ENCODE results near the gene ZNF362.

ZNF362 gene

DNA sequence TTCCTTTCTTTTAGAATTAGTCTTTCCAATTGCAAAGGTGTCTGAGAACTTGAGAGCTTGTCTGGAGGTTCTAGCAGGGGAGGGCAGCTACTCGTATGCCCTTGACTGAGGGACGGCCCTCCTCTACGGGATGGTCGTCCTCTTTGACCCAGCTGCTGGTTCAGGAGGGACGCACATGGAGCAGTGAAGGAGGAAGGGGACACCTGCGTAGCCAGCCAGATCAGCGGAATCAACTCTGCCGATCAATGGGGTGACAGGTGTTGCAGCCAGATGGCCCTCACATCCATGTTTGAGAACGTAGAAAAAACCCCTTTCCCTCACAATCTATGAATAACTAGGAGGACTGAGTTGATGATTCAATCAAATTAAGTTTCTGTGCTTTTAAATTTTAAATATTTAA is 80.3 kb downstream of the ZNF362 start:
- Histone ChIP-seq H3K4me3 (ENCODE audit: low read length) (no peak overlapping the region), H3K27me3 (ENCODE audit: insufficient read depth, low read length) (peaks cover 50% of the 10 kb centered on the region), H3K36me3 (ENCODE audit: insufficient read depth, low read depth, low read length) (peaks cover 13% of the 10 kb centered on the region), H3K27ac (ENCODE audit: low read length) (no peak overlapping the region), H3K9me3 (ENCODE audit: insufficient read depth, low read depth, low read length) (no peaks in the 10 kb centered on the region), H3K9ac (ENCODE audit: low read depth, low read length) (no peak overlapping the region), H3K4me1 (ENCODE audit: insufficient read depth, low read length) (peaks cover 42% of the 10 kb centered on the region)

DNA sequence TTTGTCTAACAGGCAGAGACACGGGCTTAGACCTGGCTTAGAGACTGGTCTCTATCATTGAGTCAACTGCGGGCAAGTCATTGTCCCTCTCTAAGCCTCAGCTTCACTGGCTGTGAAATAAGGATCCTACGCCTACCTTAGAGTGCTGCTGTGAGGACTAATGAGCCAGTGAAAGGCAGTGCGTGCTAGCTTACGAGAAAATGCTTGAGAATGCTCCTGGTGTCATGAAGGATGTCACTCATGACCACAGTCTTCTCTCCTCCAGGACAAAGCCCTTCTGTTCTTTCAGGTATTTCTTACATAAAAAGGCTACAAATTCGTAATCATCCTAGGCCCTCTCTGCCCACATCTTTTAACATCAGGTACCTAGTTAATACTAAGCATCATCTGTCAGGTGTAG is 81.1 kb downstream of the ZNF362 start:
- H3K9me3 ChIP-seq (ENCODE audit: insufficient read depth, low read depth, low read length), result no peaks in the 10 kb centered on the region
- H3K4me3 ChIP-seq (ENCODE audit: low read length), result no peak overlapping the region
- peaks cover 4% of the 10 kb centered on the region for H3K36me3 ChIP-seq (ENCODE audit: insufficient read depth, low read depth, low read length)
- peaks cover 55% of the 10 kb centered on the region for H3K27me3 ChIP-seq (ENCODE audit: insufficient read depth, low read length)
- no peak overlapping the region for H3K27ac ChIP-seq (ENCODE audit: low read length)
- no peak overlapping the region for H3K9ac ChIP-seq (ENCODE audit: low read depth, low read length)
- peaks cover 47% of the 10 kb centered on the region for H3K4me1 ChIP-seq (ENCODE audit: insufficient read depth, low read length)

GRCh38 chr1:33338048-33338439 is 81.8 kb downstream of the ZNF362 start:
- Histone ChIP-seq H3K27me3 (ENCODE audit: insufficient read depth, low read length) (peaks cover 55% of the 10 kb centered on the region), H3K27ac (ENCODE audit: low read length) (no peak overlapping the region), H3K4me3 (ENCODE audit: low read length) (peak overlapping the region; percentile 30; the same call in 1 of the 2 replicates), H3K9me3 (ENCODE audit: insufficient read depth, low read depth, low read length) (no peaks in the 10 kb centered on the region), H3K4me1 (ENCODE audit: insufficient read depth, low read length) (peaks cover 53% of the 10 kb centered on the region), H3K36me3 (ENCODE audit: insufficient read depth, low read depth, low read length) (no peaks in the 10 kb centered on the region), H3K9ac (ENCODE audit: low read depth, low read length) (peak overlapping the region; percentile 64; the same call in 1 of the 2 replicates)

DNA sequence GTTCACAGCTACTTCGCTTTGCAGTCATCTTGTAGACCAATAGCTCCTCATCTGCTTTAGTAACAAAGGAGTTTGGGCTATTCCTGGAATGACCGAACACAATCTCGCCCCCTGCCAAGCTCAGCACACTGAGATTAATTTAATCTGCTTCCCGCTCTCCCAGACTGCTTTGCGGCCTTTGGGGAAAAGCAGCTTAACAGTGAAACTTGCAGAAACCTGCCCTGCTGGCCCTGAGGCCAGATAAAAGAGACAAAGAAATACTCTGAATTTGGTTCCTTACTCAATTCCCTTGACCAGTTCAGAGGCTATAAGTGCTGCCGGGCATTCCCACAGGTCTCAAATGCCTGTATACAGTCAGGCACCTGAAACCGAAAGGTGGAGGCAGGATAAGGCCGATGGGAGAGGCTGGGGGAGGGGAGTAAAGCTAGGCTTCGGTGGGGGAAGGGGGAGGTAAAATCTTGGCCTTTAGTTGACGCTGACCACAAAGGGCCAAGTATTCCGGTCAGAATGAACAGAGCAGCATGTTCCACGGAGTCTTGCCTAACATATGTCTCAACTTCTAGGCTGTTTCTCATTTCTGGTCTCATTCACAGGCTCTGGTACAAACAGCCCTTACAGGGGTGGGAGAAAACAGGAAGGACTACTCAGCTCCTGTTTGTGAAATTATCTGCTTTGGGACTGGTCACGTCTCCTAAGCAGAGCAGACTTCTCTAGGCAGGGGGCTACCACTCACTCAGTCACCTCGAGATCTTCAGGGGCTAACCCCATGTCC is 82.3 kb downstream of the ZNF362 start:
- H3K27ac ChIP-seq (ENCODE audit: low read length), result peak overlapping the region; percentile 29
- peaks cover 53% of the 10 kb centered on the region for H3K4me1 ChIP-seq (ENCODE audit: insufficient read depth, low read length)
- no peaks in the 10 kb centered on the region for H3K9me3 ChIP-seq (ENCODE audit: insufficient read depth, low read depth, low read length)
- peaks cover 55% of the 10 kb centered on the region for H3K27me3 ChIP-seq (ENCODE audit: insufficient read depth, low read length)
- peak overlapping the region; percentile 30; the same call in 1 of the 2 replicates for H3K4me3 ChIP-seq (ENCODE audit: low read length)
- no peaks in the 10 kb centered on the region for H3K36me3 ChIP-seq (ENCODE audit: insufficient read depth, low read depth, low read length)
- peak overlapping the region; percentile 64; the same call in 1 of the 2 replicates for H3K9ac ChIP-seq (ENCODE audit: low read depth, low read length)

GRCh38 chr1:33339413-33339812 is 83.1 kb downstream of the ZNF362 start:
- no peak overlapping the region for H3K4me3 ChIP-seq (ENCODE audit: low read length)
- H3K27ac ChIP-seq (ENCODE audit: low read length), result no peak overlapping the region
- peaks cover 62% of the 10 kb centered on the region for H3K27me3 ChIP-seq (ENCODE audit: insufficient read depth, low read length)
- peak overlapping the region; percentile 64; the same call in 1 of the 2 replicates for H3K9ac ChIP-seq (ENCODE audit: low read depth, low read length)
- no peaks in the 10 kb centered on the region for H3K36me3 ChIP-seq (ENCODE audit: insufficient read depth, low read depth, low read length)
- no peaks in the 10 kb centered on the region for H3K9me3 ChIP-seq (ENCODE audit: insufficient read depth, low read depth, low read length)
- H3K4me1 ChIP-seq (ENCODE audit: insufficient read depth, low read length), result peaks cover 53% of the 10 kb centered on the region

DNA sequence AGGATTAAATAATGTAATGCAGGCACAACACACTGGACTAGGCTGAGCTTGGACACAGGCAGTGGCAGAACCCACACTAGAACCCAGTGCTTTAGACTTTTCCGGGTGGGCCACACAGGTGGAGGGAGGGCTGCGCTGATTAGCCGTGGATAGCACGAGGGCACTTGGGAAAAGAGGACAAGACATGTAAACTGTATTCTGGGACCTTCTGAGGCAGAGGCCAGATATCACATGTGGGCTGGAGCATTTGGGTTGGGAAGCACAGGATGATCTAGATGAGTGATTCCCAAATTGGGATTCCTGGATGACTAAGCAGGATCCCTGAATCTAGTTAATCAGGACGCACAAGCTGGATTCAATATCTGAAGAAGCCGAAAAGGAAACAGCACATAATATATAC is 84.9 kb downstream of the ZNF362 start:
- H3K9ac ChIP-seq (ENCODE audit: low read depth, low read length), result peak overlapping the region; percentile 38; the same call in 1 of the 2 replicates
- H3K4me1 ChIP-seq (ENCODE audit: insufficient read depth, low read length), result peaks cover 61% of the 10 kb centered on the region
- peak overlapping the region; percentile 21; the same call in 1 of the 2 replicates for H3K4me3 ChIP-seq (ENCODE audit: low read length)
- peaks cover 80% of the 10 kb centered on the region for H3K27me3 ChIP-seq (ENCODE audit: insufficient read depth, low read length)
- no peaks in the 10 kb centered on the region for H3K9me3 ChIP-seq (ENCODE audit: insufficient read depth, low read depth, low read length)
- no peak overlapping the region for H3K27ac ChIP-seq (ENCODE audit: low read length)
- no peaks in the 10 kb centered on the region for H3K36me3 ChIP-seq (ENCODE audit: insufficient read depth, low read depth, low read length)

DNA sequence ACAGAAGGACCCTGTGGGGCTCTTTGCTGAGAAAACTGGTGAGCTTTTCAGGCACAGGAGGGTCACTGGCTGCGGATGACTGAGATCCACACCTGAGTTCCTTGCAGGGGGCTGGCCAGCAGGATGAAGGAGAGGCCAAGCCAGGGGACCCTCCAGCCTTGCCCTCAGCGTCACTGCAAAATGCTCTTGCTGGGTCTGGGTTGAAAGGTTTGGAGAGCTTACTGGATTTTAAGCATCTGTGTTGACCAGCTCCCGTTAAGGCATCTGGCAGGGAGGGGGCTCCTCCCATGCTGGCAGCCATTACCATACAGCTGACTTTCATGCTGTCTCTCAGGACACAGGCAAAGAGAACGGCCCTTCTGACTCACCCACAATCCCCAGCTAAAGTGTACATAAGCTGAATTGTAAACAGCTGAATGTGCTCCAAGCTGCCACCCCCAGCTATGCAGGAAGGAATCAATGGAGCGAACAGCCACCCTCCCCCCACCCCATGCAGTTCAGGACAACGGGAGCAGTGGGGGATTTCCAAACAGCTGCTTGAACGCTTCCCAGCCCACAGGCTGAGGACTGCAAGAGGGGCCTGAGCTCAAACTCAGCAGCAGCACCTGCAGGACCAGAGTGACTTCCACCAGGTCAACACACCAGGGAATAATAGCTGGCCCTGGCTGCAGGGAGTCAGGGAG is 85.9 kb downstream of the ZNF362 start:
- H3K9ac ChIP-seq (ENCODE audit: low read depth, low read length), result peak overlapping the region; percentile 41; the same call in 1 of the 2 replicates
- H3K4me1 ChIP-seq (ENCODE audit: insufficient read depth, low read length), result peaks cover 69% of the 10 kb centered on the region

DNA sequence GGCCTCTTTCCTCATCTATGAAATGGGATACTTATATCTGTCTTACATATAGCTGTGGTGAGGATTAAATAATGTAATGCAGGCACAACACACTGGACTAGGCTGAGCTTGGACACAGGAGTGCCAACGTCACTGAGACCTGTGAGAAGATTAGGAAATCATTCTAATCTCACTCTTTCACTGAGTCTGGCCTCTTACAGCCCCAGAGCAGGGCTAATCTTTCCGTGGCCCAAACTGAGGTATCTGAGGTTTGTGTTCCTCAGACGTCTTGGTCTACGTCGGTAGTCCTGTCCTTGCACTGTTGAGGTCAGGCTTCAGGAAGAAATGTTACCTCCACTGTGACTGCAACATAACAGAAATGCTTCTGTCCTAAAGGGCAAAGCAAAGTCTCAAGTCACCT is 87.2 kb downstream of the ZNF362 start:
- Histone ChIP-seq H3K9me3 (ENCODE audit: insufficient read depth, low read depth, low read length) (no peaks in the 10 kb centered on the region), H3K27ac (ENCODE audit: low read length) (no peak overlapping the region), H3K4me3 (ENCODE audit: low read length) (no peak overlapping the region), H3K27me3 (ENCODE audit: insufficient read depth, low read length) (peaks cover 83% of the 10 kb centered on the region), H3K4me1 (ENCODE audit: insufficient read depth, low read length) (peaks cover 66% of the 10 kb centered on the region), H3K9ac (ENCODE audit: low read depth, low read length) (no peak overlapping the region), H3K36me3 (ENCODE audit: insufficient read depth, low read depth, low read length) (no peaks in the 10 kb centered on the region)

More for the DNA sequence above, 85.9 kb downstream of the ZNF362 start:
- peaks cover 81% of the 10 kb centered on the region for H3K27me3 ChIP-seq (ENCODE audit: insufficient read depth, low read length)
- H3K27ac ChIP-seq (ENCODE audit: low read length), result no peak overlapping the region
- H3K4me3 ChIP-seq (ENCODE audit: low read length), result peak overlapping the region; percentile 21; the same call in 1 of the 2 replicates
- H3K36me3 ChIP-seq (ENCODE audit: insufficient read depth, low read depth, low read length), result no peaks in the 10 kb centered on the region
- no peaks in the 10 kb centered on the region for H3K9me3 ChIP-seq (ENCODE audit: insufficient read depth, low read depth, low read length)

- Histone ChIP-seq H3K9me3 (ENCODE audit: insufficient read depth, low read depth, low read length) (no peaks in the 10 kb centered on the region), H3K27me3 (ENCODE audit: insufficient read depth, low read length) (peaks cover 79% of the 10 kb centered on the region), H3K9ac (ENCODE audit: low read depth, low read length) (no peak overlapping the region), H3K4me1 (ENCODE audit: insufficient read depth, low read length) (peaks cover 55% of the 10 kb centered on the region), H3K36me3 (ENCODE audit: insufficient read depth, low read depth, low read length) (no peaks in the 10 kb centered on the region), H3K27ac (ENCODE audit: low read length) (no peak overlapping the region), H3K4me3 (ENCODE audit: low read length) (no peak overlapping the region)
These were observed 88.7 kb downstream of the ZNF362 start for GRCh38 chr1:33344896-33345560.

- Histone ChIP-seq H3K27me3 (ENCODE audit: insufficient read depth, low read length) (peaks cover 83% of the 10 kb centered on the region), H3K36me3 (ENCODE audit: insufficient read depth, low read depth, low read length) (no peaks in the 10 kb centered on the region), H3K27ac (ENCODE audit: low read length) (no peak overlapping the region), H3K4me3 (ENCODE audit: low read length) (no peak overlapping the region; the same call in 1 of the 2 replicates), H3K9ac (ENCODE audit: low read depth, low read length) (no peak overlapping the region; the same call in 1 of the 2 replicates), H3K9me3 (ENCODE audit: insufficient read depth, low read depth, low read length) (no peaks in the 10 kb centered on the region), H3K4me1 (ENCODE audit: insufficient read depth, low read length) (peaks cover 44% of the 10 kb centered on the region)
These were observed 90.2 kb downstream of the ZNF362 start for GRCh38 chr1:33346533-33346926.

GRCh38 chr1:33346927-33347649 is 90.8 kb downstream of the ZNF362 start:
- no peaks in the 10 kb centered on the region for H3K36me3 ChIP-seq (ENCODE audit: insufficient read depth, low read depth, low read length)
- H3K9me3 ChIP-seq (ENCODE audit: insufficient read depth, low read depth, low read length), result no peaks in the 10 kb centered on the region
- peak overlapping the region; percentile 80; the same call in 1 of the 2 replicates for H3K4me3 ChIP-seq (ENCODE audit: low read length)
- H3K27me3 ChIP-seq (ENCODE audit: insufficient read depth, low read length), result peaks cover 83% of the 10 kb centered on the region
- peaks cover 39% of the 10 kb centered on the region for H3K4me1 ChIP-seq (ENCODE audit: insufficient read depth, low read length)
- H3K27ac ChIP-seq (ENCODE audit: low read length), result no peak overlapping the region
- H3K9ac ChIP-seq (ENCODE audit: low read depth, low read length), result peak overlapping the region; percentile 16; the same call in 1 of the 2 replicates

Data from iPS-20b (cell line).